HG03196 (cell line): ENCODE results near the gene ARF3.

Experiments
- ATAC-seq: cut with Tn5 transposase; IDR thresholded peaks from one replicate; pipeline ENCODE4 v1.9.1; 2021; ENCODE audit not compliant: unreplicated experiment

Gene ARF3

DNA sequence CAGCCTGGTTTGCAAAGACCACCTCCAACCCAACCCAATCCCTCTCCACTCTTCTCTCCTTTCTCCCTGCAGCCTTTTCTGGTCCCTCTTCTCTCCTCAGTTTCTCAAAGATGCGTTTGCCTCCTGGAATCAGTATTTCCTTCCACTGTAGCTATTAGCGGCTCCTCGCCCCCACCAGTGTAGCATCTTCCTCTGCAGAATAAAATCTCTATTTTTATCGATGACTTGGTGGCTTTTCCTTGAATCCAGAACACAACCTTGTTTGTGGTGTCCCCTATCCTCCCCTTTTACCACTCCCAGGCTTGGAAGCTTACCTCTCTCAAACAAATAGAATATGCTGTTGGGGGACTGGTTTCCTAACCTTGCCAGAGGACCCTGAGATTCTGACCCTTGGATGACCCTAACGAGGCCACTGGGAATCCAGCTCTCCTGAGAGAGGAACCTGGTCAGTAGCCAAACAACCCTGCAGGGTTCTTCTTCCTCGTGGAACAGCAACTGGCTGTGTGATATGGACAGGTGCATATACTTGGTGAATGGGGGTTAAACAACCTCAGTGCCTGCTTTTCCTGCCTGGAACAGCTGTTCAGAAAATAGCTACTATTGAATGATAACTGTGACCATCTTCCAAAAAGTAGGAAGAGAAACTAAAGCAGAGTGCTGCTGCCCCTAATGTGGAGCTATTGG, 25.3 kb upstream of the ARF3 start:
- ATAC-seq, result no peak

DNA sequence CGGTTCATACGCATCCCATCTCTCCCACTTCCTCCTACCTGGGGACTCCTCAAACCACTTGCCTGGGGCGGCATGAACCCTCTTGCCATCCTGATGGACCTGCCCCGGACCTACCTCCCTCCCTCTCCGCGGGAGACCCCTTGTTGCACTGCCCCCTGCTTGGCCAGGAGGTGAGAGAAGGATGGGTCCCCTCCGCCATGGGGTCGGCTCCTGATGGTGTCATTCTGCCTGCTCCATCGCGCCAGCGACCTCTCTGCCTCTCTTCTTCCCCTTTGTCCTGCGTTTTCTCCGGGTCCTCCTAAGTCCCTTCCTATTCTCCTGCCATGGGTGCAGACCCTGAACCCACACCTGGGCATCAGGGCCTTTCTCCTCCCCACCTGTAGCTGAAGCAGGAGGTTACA, 24.5 kb upstream of the ARF3 start:
- ATAC-seq, result no peak

DNA sequence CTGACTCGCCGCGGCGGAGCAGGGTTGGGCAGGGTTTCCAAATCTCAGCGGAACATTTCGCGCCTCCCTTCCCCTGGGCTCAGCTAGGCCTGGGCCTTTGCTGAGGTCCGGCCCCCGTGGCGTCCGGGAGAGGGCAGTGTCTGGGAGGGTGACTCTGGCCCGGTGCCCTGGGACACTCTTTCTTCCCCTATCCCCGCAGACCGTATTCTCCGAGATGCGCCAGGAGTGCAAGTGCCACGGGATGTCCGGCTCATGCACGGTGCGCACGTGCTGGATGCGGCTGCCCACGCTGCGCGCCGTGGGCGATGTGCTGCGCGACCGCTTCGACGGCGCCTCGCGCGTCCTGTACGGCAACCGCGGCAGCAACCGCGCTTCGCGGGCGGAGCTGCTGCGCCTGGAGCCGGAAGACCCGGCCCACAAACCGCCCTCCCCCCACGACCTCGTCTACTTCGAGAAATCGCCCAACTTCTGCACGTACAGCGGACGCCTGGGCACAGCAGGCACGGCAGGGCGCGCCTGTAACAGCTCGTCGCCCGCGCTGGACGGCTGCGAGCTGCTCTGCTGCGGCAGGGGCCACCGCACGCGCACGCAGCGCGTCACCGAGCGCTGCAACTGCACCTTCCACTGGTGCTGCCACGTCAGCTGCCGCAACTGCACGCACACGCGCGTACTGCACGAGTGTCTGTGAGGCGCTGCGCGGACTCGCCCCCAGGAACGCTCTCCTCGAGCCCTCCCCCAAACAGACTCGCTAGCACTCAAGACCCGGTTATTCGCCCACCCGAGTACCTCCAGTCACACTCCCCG, 23.9 kb upstream of the ARF3 start:
- ATAC-seq, result no peak

GRCh38 chr12:48980389-48980952, 23.2 kb upstream of the ARF3 start:
- no peak for ATAC-seq

DNA sequence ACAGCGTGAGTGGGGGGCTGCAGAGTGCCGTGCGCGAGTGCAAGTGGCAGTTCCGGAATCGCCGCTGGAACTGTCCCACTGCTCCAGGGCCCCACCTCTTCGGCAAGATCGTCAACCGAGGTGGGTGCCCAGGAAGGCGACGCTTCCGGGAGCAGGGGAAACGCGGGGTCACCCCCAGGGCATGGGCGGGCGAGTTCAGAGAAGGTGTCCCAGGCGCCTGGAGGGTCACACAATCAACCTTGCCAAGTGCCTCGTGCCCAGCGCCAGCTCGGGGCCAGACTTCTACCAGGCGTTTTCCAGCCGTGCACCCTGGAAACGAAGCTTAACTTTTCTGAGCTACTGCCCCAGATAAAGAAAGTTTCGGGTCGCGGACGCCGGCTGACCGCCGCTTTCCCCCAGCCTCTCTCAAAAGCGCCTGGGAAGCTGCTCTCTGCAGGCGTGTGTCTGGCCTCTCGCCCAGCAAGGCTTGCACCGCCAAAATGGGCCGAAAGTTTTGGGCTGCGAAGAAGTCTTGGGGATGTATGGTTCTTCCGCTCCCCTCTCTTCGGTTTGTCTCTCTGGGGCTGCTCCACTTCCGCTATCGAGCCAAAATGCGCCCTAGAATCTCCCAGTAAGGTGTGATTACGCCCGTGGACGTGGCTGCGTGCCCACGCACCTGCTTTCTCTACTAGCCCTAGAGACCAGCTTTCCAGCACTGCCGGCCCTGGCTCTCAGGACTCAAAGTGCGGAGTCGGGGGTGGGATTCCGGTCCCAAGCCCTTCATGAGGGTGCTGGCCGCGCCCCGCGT, 22.5 kb upstream of the ARF3 start:
- ATAC-seq, result no peak

DNA sequence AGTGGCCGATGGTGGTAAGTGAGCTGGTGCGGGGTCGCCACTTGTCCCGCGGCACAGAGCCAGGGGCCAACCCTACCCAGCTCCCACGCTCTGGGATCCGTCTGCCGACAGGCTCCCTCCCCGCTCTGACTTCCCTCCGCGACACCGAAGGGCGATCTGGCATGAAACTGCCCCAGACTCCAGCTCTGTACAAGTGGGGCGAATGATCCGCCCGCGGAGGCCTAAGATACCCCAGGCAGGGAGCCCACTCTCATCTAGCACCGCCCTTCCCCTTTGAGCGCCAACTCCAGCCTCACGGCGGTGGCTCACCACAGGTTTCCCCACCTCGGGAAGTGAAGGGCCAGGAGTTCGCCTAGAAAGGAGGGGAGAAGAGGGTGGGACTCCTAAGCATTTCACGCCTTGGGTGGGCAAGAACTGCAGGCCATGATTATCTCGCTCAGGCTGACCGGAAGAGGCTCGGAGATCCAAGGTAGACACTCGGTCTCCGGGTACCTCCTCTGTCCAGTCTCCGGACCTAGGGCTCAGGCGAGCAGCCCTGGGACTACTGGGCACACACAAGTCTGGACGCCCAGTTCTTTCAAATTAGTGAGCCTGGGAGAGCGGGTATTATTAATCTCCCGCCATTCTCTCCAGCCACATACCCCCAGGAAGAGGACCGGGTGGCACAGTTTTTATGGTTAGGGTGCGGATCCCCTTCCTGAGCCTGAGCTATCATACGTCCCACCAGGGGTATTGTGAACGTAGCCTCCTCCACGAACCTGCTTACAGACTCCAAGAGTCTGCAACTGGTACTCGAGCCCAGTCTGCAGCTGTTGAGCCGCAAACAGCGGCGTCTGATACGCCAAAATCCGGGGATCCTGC, 21.7 kb upstream of the ARF3 start:
- no peak for ATAC-seq

DNA sequence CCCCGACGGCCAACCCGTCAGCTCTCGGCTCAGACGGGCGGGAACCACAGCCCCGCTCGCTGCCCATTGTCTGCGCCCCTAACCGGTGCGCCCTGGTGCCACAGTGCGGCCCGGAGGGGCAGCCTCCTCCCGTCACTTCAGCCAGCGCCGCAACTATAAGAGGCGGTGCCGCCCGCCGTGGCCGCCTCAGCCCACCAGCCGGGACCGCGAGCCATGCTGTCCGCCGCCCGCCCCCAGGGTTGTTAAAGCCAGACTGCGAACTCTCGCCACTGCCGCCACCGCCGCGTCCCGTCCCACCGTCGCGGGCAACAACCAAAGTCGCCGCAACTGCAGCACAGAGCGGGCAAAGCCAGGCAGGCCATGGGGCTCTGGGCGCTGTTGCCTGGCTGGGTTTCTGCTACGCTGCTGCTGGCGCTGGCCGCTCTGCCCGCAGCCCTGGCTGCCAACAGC, 21.0 kb upstream of the ARF3 start, which contains the start of gene WNT1:
Gene WNT1 (plus strand): TSS at position 32 of the 450 bp plus-strand sequence. CDS start 329 bp downstream, at position 361.
- ATAC-seq, result no peak

DNA sequence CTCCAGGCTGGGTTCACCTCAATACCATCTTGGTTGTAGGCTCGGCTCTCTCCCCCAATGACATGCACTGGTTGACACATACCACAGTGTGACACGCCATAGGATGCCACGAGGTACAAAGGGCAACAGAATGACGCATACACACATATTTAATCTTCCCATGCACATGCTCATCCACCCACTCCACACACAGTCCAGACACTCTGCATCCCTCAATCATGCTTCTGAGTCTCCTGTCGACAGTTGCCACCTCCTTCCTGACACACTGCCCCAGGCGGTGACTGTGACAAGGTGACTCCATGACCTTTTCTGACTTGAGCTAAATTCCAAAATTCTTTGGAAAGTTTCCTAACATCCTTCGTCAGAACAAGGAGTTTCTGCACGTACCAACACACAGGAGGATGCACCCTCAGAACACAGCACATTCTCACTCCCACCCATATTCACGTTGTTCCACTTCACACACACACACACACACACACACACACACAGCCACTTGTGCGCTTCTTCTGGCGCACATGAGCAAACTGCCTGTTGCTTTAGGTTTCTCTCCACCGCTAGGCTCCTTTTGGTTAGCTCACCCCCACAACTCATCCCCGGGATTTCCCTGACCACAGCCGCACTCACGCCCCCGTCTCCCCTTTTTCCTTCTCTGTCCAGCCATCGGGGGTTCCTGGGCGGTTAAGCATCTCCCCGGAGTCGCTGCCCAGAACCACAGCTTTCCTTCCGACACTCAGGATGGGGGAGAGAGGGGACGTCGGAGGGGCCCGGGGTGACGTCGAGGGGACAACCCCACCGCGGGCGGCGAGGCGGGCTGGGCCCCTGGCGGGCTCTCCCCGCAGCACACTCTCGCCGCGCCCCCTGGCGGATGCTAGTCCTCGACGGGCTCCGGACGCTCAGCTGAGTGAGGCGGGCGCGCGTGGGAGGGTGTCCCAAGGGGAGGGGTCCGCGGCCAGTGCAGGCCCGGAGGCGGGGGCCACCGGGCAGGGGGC, 20.3 kb upstream of the ARF3 start:
- peak; percentile 51 for ATAC-seq

GRCh38 chr12:48973941-48974673, 16.8 kb upstream of the ARF3 start:
- ATAC-seq, result no peak

DNA sequence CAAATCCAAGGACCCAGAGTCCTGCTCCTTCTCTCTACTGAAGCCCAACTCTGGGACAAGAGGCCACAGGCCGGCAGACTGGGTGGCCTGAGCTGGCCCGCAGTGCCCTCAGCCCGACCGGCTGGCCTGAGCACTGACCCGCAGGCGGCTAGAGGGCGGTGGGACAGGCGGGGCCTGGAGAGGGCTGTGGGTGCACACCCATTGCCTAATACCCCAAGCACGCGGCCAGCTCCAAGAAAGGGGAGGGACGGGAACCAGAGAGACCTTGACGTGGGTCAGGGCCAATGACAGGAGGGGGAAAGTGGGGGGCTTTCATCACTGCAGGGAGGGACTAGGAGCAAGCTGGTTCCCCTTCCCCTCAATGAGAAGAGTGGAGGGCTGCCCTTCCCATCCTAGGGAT, 16.2 kb upstream of the ARF3 start:
- no peak for ATAC-seq

DNA sequence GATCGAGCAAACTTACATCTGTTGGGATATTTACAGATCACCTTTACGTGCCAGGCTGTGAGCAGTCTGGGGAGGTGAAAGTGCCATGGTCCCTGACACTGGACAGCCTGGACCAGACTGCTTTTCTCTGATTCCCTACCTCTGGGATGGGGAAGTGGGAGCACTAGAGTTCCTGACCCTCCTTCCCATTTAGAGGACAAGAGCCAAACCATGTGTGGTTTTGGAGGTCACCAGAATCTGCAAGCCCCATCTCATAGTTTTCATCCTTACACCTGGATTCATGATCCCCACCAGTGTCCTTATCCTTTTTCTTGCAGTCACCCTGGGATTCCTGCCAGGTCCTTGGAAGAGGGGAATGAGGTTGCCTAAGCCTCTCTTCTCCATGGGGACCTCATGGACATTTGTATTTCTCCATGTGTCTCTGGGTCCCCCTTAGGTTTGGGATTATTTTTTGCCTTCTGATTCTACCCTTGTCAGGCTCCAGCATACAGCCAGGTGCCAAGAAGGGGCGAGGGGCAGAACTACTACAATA, 15.7 kb upstream of the ARF3 start:
- no peak for ATAC-seq

DNA sequence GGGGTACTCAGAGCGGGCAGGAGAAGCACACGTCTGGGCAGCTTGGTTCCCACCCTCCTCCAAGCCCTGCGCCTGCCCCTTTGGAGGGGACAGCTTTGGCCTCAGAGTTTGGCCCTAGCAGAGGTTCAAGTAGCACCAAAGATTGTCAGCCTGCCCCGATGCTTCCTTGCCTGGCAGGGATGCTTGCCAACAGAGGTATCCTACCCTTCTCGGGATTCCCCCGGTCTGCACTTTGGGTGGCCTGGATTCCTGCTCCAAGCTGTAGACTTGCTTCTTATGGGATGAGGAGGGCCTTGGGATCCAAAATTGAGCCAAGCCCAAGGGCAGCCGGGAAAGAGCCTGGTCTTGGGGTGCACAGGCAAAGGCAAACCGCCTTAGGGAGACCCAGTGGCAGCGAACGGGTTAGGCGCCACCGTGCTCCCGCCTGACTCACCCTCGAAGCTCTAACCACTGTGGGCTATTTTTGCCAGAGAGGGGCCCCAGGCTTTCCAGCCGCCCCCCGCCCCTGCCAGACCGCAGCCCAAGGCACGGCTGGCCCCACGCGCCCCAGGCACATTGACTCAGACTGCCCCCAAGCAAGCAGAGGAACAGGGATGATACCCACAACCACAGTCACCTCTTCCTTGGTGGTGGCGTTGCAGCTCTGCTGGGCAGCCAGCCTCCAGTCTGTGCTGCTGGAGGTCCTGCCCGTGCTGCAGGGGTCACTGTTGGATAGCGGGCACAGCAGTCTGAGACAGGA, 15.1 kb upstream of the ARF3 start:
- ATAC-seq, result no peak

- no peak for ATAC-seq
Measured at GRCh38 chr12:48970702-48971334, 13.5 kb upstream of the ARF3 start.

- no peak for ATAC-seq
Measured at GRCh38 chr12:48969833-48970701, 12.8 kb upstream of the ARF3 start.

DNA sequence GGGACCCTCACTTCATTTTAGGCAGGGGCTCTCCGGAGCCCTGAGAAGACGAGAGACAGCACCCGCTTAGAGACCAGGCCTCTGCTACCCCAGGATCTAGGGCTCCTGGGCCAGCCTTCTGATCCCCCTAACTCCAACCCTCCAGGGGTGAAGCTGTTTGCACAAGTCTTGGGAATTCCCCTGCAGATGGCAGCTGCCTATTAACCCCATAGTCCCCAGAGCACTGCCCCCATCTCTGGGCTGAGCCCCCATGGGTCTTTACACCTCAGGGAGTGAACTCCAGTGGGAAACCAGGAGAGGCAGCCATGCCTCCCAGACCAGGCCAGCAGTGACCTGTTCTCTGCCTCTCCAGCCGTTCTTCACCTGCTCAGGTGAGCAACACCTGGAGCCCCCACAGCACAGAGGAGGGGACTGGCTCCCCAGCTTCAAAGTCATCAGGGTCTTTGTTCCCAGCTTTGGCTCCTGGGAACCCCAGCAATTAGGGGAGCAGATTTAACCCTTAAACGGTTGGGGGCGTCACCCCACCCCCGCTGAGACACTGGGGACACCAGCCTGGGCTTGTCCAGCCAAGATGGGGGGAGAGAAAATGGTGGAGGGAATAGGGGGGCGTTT, 12.0 kb upstream of the ARF3 start:
- no peak for ATAC-seq

DNA sequence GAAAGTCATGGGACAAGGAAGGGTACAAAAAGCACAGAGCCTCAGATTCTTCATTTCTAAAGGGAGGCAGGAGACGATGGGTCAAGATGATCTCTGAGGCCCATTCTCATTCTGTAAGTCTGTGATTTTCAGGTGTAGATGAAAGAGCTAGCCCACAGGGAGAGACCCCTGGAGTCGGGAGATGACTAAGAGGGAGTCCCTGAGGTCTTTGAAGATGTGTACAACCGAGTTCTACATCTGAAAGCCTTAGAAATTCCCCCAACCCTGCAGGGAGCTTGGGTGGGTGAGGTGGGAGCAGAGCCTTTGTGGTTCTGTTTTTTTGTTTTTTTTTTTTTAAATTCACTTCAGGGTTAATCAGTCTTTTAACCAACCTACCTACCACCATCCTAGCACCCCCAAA, 11.2 kb upstream of the ARF3 start:
- ATAC-seq, result no peak
